Hepatic stellate cell (primary cell): Measurements from ENCODE around the gene C10orf143.
"Not testable (repeated sequence)": the region's sequence is repeated elsewhere in the genome, so short reads cannot be mapped to it uniquely, and the experiment has no call there.

Experiments
- DNase-seq: peaks from one replicate; pipeline ENCODE4 v3.0.0; 2011; ENCODE audit warnings: low spot score

The C10orf143 gene

DNA sequence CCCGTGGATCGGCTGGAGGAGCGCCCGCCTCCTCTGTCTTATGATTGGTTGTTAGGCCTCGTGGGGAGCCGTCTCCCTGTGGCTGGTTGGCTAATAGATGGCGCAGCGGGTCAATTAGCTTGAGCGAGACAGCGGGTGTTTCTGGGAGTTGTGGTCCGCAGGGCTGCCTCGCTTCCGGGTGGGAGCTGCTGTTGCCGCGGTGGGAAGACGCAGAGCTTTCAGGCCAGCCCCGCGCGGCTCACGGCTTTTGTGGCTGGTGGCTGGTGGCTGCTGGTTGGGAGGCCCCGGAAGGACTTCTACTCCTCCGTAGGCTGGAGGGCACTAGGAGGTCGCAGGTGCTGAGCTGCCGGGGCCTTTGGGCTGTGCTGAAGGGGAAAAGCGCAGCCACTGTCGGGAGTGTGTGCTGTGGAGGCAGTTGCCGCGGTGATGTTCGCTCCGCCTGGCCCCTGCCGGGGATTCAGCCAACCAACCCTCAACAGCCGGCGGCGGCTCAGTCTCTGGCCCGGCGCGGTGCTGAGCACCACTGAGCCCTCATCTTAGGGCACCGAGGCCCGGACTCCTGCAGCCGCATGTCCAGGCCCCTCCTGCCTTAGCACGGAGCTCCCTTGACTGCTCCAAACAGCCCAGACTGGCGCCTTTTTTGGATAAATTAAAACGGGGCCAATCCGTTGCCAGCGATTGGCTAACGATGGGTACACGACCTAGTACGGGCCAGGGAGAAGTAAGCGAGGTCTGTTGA lies 652 bp upstream of the C10orf143 start:
- DNase-seq, result peak; percentile 99

DNA sequence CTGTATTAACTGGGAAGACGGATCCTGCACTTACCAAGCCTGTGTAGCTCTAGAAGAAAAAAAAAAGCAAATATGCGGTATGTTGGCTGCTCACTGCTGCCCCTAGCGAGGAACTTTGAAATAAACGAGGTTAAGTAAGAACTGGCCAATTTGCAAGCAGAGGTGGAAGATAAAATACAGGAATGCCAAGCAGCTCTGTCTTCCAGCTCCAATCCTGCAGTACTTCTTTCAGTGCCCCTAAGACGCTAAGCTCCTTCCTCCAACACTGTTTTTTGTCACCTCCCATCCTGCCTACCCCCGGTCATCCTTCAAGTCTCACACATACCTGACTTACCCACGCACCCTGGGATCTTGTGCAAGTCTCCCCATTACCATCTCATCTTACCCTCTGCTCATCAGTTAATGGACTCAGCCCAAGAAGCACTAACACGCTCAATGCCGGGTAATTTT lies 809 bp downstream of the C10orf143 start:
- DNase-seq, result peak; percentile 70

DNA sequence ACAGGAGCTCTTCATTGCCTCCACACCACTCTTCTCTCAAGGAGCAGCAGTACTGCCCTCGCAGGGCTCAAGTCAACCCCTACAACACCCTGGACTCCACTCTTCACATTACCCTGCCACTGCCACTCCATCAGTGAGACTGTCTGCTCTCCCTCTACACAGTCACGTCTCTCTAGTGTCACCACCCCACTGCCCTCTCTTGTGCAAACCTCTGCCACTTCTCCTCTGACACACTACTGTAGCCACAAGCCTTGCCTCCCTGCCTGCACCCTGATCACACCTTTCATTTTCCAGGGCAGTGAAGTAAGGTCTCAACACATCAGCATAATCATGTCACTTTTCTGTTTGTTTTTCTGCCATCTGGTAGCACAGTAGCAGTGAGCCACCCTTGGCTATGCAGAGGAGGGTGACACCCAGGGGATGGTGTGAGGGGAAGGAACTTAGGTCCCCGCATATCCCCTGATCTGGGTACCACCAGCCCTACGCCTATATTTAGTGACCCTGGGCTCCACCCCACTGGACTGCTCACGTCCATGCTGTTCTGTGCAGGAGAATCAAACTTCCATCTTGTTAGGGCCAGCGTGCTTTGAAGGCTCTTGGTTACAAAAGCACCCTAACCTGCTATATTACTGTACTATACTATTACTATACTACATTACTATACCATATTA lies 1.6 kb downstream of the C10orf143 start:
- no peak for DNase-seq

DNA sequence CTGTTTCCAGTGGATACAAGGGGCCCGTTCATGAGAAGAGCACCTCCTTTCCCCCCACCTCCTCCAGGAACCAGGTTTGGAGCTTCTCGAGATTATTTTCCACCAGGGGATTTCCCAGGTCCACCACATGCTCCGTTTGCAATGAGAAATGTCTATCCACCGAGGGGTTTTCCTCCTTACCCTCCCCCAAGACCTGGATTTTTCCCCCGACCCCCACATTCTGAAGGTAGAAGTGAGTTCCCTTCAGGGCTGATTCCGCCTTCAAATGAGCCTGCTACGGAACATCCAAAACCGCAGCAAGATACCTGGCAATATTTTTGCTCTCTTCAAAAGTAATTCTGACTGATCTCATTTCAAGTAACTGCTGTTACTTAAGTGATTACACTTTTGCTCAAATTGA lies 2.5 kb downstream of the C10orf143 start:
- not testable (repeated sequence) for DNase-seq

DNA sequence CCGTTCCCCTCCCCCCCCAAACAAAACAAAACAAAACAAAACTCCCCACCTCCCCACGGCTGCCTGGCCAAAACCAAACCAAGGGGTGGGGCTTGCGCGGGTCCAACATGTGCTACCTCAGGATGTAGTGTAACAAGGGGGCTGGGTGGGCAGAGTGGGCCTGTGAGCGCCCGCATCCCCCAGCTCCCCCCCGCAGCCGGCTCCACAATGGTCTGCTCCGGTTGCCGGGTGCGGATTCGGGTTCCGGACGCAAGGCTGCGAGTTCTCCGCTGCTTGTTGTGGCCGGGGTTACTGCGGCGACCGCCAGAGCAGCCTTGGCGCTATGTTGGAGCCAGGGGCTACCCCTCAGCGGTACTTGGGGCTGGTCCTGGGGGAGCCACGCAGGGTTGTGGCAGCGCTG lies 4.9 kb downstream of the C10orf143 start:
- no peak for DNase-seq

DNA sequence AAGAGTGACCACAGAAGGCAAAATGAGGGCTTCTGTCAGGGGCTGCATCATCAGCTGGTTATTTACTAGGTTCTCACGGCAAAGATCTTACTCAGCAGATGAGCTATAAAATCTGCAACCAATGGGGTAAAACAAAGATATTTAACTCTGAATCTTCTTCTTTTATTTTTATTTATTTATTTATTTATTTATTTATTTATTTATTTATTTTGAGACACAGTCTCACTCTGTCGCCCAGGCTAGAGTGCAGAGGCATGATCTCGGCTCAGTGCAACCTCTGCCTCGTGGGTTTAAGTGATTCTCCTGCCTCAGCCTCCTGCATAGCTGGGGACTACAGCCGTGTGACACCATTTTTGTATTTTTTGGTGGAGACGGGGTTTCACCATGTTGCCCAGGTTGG lies 11.3 kb downstream of the C10orf143 start:
- DNase-seq, result no peak

DNA sequence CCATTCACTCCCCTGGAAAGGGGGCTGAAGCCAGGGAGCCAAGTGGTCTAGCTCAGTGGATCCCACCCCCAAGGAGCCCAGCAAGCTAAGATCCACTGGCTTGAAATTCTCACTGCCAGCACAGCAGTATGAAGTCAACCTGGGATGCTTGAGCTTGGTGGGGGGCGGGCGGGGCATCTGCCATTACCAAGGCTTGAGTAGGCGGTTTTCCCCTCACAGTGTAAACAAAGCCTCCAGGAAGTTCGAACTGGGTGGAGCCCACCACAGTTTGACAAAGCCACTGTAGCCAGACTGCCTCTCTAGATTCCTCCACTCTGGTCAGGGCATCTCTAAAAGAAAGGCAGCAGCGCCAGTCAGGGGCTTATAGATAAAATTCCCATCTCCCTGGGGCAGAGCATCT lies 20.1 kb downstream of the C10orf143 start:
- not testable (repeated sequence) for DNase-seq

DNA sequence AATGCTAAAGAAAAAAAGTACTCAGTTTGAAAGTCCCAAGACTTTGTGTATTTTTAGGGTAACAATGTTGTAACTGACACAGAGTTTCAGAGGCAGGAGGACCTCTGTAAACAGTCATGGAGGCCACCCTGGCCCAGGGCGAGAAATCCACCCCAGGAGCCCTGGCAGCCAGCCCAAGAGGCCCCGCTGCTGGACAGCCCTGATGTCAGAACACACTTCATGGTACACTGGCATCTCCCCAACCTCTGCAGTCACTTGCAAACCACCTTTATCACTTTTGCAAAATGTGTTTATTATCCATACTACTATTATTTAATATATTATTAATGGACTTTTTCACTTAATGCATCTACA lies 30.2 kb downstream of the C10orf143 start:
- DNase-seq, result no peak

DNA sequence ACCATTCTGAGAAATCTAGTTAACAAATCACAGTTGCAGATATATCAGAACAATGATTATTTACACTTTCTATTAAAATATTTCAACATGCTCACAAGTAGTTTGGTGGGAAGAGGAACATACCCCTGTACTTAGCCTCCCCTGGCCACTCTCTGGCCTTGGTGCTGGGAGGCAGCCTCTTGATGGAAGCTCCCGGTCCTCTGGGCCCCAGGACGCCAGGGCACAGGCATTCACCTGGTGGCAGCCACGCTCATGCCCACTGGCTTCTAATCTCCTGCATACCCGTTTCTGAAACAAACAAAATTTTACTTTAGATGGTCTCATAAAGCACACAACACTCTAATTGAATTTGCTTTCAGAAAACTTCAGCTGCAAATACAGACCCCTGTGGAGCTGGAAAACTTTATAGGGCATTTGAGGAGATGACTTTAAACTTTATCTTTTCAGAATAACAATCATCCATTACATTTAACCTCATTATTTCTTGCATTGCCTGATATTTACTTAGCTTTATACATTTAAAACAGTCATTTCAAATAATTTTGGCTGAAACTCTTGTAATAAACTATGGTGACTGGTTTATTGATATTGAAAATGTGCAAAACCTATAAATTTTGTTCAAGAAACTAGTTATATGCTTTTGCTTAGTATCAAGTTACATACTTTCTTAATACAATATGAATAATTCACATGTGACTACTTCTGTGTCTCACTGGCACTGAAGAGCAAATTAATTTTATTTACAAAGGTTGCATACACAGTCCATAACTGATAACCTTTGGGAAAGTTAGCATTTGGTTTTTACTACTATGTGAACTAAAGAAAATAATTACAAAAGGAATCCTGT lies 30.8 kb downstream of the C10orf143 start:
- no peak for DNase-seq

DNA sequence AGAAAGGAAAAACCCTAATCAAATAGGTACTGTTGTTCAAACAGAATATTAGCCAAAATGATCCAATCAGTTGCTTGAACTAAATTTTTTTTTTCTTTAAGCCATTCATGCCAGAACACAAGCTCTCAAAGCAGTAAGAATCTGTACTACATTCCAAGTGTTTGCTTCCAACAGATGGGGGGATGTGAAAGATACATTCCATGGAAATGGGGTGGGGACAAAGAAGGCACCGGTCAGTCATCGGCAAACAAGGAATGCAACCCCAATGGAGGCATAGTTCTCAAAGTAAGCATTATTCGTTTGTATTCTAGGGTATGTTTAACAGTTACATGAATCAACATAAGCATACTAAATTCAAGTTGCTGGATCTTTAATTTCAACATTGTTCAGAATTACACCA lies 32.5 kb downstream of the C10orf143 start:
- no peak for DNase-seq

DNA sequence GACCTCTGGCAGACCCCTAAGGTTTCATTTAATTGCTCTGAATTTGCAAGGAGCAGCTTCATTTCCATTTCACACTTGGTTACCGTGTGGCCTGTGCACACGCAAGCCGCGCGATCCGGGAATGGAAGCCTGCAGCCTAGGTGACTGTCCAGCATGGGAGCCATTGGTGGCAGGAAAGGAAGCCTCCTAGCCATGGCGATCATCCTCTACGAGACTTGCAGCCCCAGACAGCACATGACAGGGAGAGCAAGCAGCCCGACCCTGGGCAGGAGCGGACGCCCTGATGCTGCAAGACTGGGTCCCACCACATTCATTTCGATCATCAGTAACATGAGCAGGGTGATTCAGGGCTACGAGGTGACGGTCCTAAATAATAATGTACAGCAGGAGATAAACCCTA lies 33.9 kb downstream of the C10orf143 start:
- DNase-seq, result no peak

DNA sequence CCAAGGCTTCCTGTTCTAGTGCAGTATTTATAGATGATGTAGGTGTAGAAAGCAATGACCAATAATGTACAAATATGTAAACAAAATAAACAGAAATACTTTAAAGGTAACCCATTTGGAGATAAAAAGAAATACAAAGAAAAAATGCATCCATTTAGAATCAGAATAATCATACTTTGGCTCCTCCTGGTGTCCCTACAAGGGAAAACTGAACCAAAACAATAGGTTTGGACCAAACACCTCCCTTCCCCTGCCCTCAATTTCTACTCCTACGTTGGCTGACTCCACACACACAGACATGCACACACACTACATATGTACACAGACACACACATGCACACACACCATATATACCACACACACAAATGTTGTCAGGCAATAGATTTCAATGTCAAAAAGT lies 36.0 kb downstream of the C10orf143 start:
- no peak for DNase-seq

DNA sequence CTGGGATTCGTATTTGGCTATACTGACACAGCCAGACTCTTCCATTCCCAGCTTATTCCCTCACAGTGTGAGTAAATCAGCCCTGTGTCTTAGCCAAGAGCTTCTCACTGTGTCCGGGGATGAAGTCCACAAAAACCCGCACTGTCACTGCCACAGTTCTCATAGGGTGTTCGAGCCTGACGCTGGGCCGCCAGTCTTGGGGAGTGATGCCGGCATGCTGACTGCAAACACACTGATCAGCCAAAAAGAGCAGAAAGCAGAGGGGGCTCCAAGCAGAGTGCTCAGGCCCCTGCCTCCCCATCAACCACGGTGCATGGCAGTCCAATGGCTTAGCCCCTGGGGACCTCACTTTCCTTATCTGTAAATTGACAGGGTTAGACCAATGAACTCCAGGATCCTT lies 36.7 kb downstream of the C10orf143 start:
- no peak for DNase-seq

DNA sequence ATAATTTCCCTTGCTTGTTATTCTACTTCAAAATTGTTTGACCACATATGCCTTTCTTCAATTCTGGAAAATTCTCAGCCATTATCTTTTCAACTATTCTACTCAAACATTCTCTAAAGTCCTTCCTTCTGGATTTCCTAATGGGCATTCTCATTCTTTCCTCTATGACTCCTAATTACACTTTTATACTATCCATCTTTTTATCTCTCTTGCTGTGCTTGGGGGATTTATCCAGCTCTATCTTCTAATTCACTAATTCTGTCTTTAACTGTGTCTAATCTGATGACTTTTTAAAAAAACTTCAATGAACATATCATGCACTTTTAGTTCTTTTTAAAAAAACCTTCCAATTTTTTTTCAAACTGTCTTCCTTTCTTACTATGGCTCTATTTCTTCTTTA lies 38.4 kb downstream of the C10orf143 start:
- DNase-seq, result no peak

DNA sequence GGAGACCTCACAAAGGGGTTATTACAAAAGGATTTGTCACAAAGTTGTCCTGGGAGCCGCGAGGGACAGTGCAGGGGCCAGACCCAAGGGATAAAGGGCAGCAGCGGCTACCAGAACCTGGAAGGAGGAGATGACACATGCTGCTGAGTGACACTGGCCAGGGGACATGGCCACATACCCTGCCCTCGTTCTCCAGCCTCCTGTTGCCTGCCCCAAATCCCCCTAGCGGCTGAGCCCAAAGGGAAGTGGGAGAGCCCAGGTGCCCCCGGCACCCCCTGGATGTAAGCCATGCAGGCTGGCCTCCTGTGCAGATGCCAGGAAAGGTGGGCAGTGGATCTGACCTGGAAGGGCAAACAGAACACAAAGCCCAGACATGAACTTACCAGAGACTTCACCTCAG lies 42.7 kb downstream of the C10orf143 start:
- no peak for DNase-seq

DNA sequence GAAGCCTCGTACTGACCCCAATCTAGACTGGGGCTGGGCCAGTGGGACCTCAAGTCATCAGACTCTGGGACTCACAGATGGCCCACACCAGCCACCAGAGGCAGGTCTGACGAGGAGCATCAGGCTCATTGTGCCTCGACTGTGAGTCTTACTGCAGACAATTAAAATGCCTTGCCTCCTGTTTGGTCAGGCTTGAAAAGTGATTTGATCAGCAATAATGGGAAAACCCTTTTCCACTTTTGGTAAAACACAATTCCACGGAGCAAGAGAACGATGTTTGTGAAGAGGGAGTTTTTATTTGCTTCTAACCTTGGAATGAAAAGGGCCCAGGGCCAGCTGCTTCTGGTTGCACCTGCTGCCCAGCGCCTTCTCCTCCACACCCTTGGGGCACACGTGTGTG lies 43.9 kb downstream of the C10orf143 start:
- DNase-seq, result no peak

DNA sequence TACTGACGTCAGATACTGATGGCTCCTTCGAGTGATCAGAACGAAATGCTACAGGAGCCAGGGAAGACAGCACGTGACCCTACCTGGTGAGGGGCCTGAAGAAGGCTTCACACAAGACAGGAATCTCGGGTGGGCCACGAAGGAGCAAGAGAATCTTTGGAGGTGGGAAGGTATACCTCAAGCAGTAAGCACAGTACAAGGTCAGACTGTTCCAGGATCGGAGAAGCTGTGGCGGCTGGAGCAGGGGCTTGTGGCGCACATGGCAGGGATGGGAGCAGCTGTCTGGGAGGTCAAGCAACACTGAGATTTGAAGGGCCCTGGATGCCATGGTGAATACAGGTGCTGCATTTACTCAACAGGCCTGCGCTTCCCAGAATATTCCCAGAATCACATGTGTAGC lies 45.4 kb downstream of the C10orf143 start:
- no peak for DNase-seq

DNA sequence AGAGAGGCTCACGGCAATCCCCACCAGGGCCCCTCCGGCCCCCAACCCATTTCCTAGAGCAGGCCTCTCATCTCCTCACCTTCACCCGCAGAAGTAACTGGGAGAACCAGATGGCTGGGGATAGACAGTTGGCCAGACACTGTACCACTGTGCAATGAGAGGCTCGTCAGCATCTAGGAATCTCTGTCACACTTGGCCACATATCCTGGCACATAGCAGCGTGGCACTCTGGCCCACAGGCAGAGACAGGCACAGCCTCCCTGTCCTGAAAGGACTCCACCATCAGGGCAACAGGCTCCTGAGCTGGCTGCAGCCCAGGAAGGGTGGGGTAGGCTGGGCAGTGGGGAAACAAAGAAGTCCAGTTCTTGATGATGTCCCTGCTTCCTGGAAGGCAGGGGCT lies 45.8 kb downstream of the C10orf143 start:
- DNase-seq, result no peak

DNA sequence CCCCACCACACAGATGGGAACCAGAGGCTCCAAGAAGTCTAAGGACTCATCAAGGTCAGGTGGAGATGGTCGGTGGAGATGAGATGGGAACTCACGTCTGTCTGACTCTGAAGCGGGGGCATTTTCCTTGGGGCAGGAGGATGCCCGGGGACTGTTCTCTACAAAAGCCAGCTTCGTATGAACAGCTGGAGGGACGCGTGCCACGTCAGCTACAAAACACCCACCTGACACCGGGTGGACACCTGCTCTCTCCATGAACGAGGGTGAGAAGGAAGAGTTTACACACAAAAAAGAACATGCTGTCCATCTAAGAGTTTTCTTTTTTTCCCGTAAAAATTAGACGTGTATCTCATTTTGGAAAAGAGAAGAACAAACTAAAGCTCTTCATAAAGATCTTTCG lies 47.7 kb downstream of the C10orf143 start:
- no peak for DNase-seq

DNA sequence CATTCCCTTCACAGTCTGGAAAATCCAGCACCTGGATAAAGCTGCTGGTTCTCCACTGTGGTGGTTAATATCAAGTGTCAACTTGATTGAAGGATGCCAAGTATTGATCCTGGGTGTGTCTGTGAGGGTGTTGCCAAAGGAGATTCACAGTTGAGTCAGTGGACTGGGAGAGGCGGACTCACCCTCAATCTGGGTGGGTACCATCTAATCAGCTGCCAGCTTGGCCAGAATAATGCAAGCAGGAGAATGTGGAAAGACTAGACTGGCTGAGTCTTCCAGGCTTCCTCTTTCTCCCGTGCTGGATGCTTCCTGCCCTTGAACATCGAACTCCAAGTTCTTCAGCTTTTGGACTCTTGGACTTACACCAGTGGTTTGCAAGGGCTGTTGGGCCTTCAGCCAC lies 48.4 kb downstream of the C10orf143 start:
- no peak for DNase-seq

DNA sequence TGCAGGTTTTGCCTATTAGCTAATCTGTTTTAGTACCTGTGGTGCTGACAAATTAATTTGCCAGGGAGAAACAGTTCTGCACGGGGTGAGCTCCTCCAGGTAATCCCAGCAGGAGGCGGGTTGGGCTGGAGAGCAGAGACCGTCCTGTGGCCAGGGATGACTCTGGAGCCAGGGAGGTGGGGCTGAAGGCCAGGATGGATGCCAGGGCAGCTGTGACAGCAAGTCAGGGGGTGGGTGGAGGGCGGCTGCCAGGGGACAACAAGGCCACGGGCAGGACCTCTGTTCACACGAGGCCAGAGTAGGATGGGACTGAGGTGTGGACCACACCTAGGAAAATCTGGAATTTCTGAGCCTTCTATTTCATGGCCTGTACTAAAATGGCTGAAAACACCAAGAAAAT lies 48.9 kb downstream of the C10orf143 start:
- no peak for DNase-seq

DNA sequence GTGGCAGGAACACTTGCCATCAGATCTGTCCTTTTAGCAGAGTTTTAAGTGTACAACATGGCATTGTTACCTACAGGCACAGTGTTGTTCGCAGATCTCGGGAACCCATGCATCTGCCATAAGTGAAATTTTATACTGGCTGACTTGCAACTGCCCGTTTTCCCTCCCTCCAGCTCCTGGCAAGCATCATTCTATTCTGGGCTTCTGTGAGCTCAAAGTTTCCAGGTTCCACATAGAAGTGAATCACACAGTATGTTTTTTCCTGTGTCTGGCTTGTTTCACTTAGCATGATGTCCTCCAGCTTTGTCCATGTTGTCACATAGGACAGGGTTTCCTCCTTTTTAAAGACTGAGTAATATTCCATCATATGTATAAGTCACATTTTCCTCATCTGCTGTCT lies 56.6 kb downstream of the C10orf143 start:
- no peak for DNase-seq

DNA sequence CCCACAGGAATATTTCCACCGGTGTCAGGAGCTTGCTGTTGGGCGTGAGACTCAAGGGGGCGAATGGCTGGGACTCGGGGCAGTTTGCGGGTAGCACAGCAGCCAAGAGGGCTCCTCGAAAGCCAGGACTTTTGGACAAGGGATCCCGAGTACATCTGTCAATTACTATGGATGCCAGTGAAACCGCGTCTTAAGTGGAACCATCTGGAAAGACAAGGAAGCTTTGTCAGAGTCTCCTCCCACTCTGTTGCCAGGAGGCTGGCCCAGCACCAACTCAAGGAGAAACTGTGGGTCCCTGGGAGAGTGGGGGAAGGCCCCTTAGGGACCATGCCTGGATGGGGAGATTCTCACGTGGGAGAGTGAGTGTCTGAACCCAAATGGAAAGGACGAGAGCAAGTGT lies 57.1 kb downstream of the C10orf143 start:
- no peak for DNase-seq
